GM13976 (cell line): ENCODE data around the gene SP110.
A peak's percentile ranks its signal among the peaks of the same experiment; 100 is the strongest.

Experiments
- DNase-seq: peaks from one replicate; pipeline ENCODE4 v3.0.0; 2012; ENCODE audit warnings: low spot score
- CTCF ChIP-seq: IDR thresholded peaks from 2 replicates; pipeline ENCODE4 v1.5.1; 2012; ENCODE audit warnings: borderline replicate concordance, mild to moderate bottlenecking; ENCODE audit not compliant: insufficient read depth; ENCODE audit errors: extremely low read depth, missing control alignments, control extremely low read depth
- in situ Hi-C: fragments of 300-500 bp; cut with MboI; formaldehyde crosslinking; loops from one replicate; pipeline ENCODE4 v1.12.0; 2022; ENCODE audit warnings: low sequenced_read_pairs, mixed read lengths, inconsistent platforms; ENCODE audit not compliant: unreplicated experiment

SP110 gene

GRCh38 chr2:230203110-230203676 is 16.6 kb downstream of the SP110 start:
- in situ Hi-C loops: loop anchor here (10.0 kb wide), 2 partner anchors 212 to 392 kb away; partner anchors contain the start of gene SP100

GRCh38 chr2:230202430-230203109 is 17.2 kb downstream of the SP110 start:
- DNase-seq: peak; percentile 49
- in situ Hi-C loops: loop anchor here (10.0 kb wide), 2 partner anchors 212 to 392 kb away; partner anchors contain the start of gene SP100
- TF ChIP-seq CTCF: peak; percentile 52

More at GRCh38 chr2:230203110-230203676, 16.6 kb downstream of the SP110 start:
- no peak for TF ChIP-seq CTCF
- DNase-seq: peak; percentile 36

GRCh38 chr2:230184727-230185578 is 34.8 kb downstream of the SP110 start:
- in situ Hi-C loops: no loop called here
- no peak for DNase-seq

GRCh38 chr2:230181195-230181594 is 38.6 kb downstream of the SP110 start:
- no peak for TF ChIP-seq CTCF
- no peak for DNase-seq
- in situ Hi-C loops: no loop called here

More at GRCh38 chr2:230184727-230185578, 34.8 kb downstream of the SP110 start:
- TF ChIP-seq CTCF: no peak

DNA sequence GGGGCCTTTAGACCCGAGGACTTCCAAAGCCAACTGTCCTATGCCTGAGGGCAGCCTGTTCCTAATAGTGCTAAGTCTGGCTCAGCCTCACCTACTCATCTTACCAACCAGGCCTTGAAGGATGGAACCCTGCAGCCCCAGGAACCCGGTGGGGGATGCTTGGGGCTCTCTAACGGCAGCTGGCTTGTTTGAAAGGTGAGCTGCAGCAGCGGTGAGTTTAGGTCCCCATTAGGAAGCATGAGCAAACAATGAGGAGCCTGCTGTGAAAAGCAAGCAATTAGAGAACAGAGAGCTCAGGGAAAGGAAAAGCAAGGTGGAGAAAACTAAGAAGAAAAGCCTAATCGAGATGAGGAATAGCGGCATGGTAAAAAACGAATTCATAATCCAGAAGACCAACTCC is 39.9 kb downstream of the SP110 start:
- in situ Hi-C loops: no loop called here
- DNase-seq: no peak
- TF ChIP-seq CTCF: no peak
